ENCODE data around the gene DYSF.

DNA sequence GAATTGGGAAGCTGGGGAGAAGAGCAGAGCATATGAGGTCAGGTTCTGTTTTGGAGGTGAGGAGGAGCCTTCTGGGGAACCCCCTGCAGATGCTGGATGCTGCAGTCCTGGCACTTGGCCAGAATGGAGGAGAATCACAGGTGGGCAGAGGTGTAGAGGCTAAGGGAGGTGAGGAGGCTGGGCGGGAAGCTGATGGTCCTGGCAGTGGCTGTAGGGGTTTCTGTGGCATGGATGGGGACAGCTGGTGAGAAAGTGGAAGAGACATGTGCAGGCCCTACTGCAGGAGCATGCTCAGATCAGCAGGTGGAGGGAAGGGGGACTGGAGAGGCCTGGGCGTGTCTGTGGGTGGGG, 101.3 kb downstream of the DYSF start:
- TF ChIP-seq POLR2A (IDR thresholded peaks at IDR 0.05), result no peak
- no peak for TF ChIP-seq POLR2AphosphoS5 (IDR thresholded peaks at IDR 0.05)
- no peak for TF ChIP-seq CTCF (IDR thresholded peaks at IDR 0.05)
- TF ChIP-seq EP300 (IDR thresholded peaks at IDR 0.05; ENCODE audit: low read depth), result no peak

Data from transverse colon (tissue), 4 donors.